ENCODE results near the gene BSDC1. TPM values are rescaled to one million over a fixed set of nuclear protein-coding genes. Genes with fewer than 3 reads are reported as not detected.

BSDC1 gene, protein sequence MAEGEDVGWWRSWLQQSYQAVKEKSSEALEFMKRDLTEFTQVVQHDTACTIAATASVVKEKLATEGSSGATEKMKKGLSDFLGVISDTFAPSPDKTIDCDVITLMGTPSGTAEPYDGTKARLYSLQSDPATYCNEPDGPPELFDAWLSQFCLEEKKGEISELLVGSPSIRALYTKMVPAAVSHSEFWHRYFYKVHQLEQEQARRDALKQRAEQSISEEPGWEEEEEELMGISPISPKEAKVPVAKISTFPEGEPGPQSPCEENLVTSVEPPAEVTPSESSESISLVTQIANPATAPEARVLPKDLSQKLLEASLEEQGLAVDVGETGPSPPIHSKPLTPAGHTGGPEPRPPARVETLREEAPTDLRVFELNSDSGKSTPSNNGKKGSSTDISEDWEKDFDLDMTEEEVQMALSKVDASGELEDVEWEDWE
- total RNA-seq = 68.7 and 76.1 TPM in 2 replicates

DNA sequence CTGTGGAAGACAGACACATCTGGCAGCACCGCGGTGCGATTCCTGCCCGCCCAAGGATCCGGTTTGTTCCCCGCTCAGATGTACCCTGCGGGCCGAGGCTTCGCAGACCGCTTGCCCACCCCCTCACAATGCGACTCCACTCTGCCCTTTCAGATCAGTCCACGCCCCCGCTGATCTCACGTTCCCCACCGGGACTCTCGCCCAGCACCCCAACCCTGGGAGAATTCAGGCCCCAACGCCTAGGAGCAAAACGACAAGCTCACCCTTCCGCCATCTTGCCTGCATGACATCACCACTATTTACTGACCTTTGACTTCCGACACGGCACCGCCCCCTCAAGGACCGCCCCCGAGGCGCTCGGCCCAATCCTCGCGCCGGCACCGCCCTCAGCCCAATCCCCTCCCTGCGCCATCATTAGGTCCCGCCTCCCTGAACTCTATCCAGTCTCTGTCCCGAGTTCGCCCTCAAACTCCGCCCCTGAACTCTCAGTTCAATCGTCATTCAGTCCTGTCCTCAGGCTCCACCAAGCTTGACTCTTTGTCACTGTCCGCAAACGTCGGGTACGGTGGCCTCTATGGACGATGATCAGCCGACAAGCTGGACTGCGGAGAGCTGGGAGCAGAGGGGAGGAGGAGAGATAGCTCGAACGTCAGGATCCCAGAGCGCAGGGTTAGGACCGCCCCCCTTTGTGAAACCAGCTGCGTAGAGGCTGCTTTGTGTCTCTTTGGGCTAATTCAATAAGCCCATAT, at the start of gene BSDC1:
Gene BSDC1 (minus strand): TSS at position 301 of the 749 bp plus-strand sequence. CDS start 27 bp downstream, at position 274.

DNA sequence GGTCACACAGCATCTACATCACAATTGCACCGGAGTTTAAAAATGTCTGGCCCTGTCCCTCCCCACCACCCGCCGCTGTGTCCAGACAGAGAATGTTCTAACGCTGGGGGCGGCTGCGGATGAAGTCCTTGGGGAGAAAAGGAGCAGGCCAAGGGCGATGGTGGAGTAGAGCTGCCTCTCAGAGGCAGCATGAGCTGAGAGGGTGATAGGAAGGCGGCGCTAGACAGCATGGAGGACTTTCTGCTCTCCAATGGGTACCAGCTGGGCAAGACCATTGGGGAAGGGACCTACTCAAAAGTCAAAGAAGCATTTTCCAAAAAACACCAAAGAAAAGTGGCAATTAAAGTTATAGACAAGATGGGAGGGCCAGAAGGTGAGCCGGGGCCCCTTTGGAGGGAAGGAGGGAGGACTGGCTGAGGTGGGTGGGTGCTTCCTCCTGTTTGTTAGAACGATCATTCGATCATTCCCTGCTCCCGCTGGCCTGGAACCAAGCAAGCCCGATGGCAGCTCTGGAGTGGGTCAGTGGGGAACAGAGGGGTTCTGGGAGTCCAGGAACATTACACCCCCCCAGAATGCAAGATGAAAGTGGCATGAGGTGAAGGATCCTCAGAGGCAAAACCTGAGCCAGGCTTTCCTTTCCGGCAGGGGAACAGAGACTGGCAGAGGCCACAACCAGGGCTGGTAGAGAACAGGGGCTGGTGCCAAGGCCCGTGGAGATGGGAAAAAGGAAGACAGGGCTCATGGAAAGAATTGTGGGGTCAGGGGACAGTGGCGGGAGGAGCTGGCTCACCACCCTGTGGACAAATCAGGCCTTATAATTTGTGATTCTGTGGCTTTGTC, 31.5 kb downstream of the BSDC1 start, which contains the start of the genes FAM229A and TSSK3:
Gene FAM229A (minus strand): TSS at position 12 of the 840 bp plus-strand sequence. CDS start 394 bp downstream, outside the sequence.
Gene TSSK3 (plus strand): TSS at position 66 of the 840 bp plus-strand sequence. CDS start 163 bp downstream, at position 229.

DNA sequence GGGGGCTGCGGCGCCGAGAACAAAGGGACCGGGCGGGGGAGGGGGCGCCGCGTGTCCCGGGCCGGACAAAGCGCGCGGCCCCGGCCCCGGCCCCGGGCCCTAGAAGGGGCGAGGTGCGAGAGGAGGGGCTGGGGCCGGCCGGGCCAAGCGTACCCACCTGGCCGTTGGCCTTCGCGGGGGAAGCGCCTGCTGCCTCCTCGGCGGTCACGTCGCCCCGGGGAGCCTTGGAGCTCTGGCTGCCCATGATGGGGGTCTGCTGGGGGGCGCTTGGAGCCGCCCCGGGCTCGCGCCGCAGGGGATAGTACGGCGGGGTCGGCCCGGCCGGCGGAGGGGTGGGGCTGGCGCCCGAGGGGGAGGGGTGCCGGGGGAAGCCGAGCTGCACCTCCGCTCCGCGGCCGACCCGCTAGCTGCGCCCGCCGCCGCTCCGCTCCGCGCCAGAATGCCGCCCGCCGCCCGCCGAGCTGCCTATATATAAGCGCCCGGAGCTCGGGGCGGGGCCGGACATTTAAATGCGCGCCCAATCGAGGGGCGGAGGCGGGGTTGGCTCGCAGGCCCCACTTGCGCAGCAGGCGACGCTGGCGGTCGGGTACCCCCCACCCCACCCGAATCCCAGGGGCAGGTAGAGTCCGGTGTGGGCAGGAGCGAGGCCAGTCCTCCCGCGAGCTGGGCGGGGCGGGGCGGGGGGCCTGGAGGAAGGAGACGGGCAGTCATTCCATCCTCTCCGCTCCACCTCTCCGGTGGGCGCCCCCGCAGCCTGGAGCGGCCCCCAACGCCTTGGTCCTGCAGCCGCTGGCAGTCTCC, 58.3 kb downstream of the BSDC1 start, which contains the start of gene MARCKSL1:
Gene MARCKSL1 (minus strand): TSS at position 444 of the 801 bp plus-strand sequence. CDS start 200 bp downstream, at position 244.

Other genes starting within 250 kb of the BSDC1 start
- 53.4 and 62.5 TPM in 2 replicates for gene TXLNA, start 214.8 kb downstream of the BSDC1 start, total RNA-seq
- gene CCDC28B, start 193.8 kb downstream of the BSDC1 start, total RNA-seq = 12.5 and 18.1 TPM in 2 replicates
- gene IQCC, start 188.8 kb downstream of the BSDC1 start, total RNA-seq = 0.54 and 0.79 TPM in 2 replicates
- not detected in 2 replicates for gene DCDC2B, start 185.4 kb downstream of the BSDC1 start, total RNA-seq
- 19.4 and 29.1 TPM in 2 replicates for gene TMEM234, start 172.1 kb downstream of the BSDC1 start, total RNA-seq
- gene EIF3I, start 172.0 kb downstream of the BSDC1 start, total RNA-seq = 163 and 360 TPM in 2 replicates
- gene FAM167B, start 147.2 kb downstream of the BSDC1 start, total RNA-seq = 1.2 TPM in 1 of 2 replicates, not detected in the other
- 1.2 and 2.4 TPM in 2 replicates for gene LCK, start 143.2 kb downstream of the BSDC1 start, total RNA-seq
- gene HDAC1, start 102.4 kb downstream of the BSDC1 start, total RNA-seq = 72.1 and 80.5 TPM in 2 replicates
- gene MARCKSL1, start 58.2 kb downstream of the BSDC1 start, total RNA-seq = 11.0 and 43.6 TPM in 2 replicates
- gene FAM229A, start 32.0 kb downstream of the BSDC1 start, total RNA-seq = 2.4 and 3.9 TPM in 2 replicates
- gene TSSK3, start 31.9 kb downstream of the BSDC1 start, total RNA-seq = 0.39 TPM in 1 of 2 replicates, not detected in the other
- gene ZBTB8B, start 70.6 kb upstream of the BSDC1 start, total RNA-seq = 0.22 and 0.79 TPM in 2 replicates
- gene ZBTB8A, start 145.0 kb upstream of the BSDC1 start, total RNA-seq = 10.5 and 11.0 TPM in 2 replicates

All from placental epithelial cell (primary cell).